GM23338 (cell line): ENCODE results near the gene FBLN2. TPM values are rescaled to one million over a fixed set of nuclear protein-coding genes. Genes with fewer than 3 reads are reported as not detected.

Experiments
- ATAC-seq: fragments of 200-7000 bp; cut with Tn5 transposase; 3 replicates; pipeline ENCODE4 v1.9.1; 2020
- DNase-seq: peaks from one replicate; pipeline ENCODE4 v3.0.0-alpha.2; 2015; ENCODE audit warnings: low spot score
- H2AFZ ChIP-seq: fragments of 200-600 bp; sonication (generic); 2 replicates; pipeline ENCODE4 v1.8.0; 2016; ENCODE audit warnings: antibody characterized with exemption, mild to moderate bottlenecking, moderate library complexity
- H3F3A ChIP-seq: fragments of 200-600 bp; sonication (generic); replicated peaks from 2 replicates; pipeline ENCODE4 v1.8.0; 2017; ENCODE audit warnings: antibody characterized with exemption, mixed run types, low read depth
- H3K27ac ChIP-seq: fragments of 200-600 bp; sonication (generic); 2 replicates; pipeline ENCODE4 v1.6.1; 2016; ENCODE audit warnings: low read depth
- H3K27me3 ChIP-seq: fragments of 200-600 bp; sonication (generic); 2 replicates; pipeline ENCODE4 v1.8.0; 2016; ENCODE audit warnings: mild to moderate bottlenecking, mixed run types, moderate library complexity; ENCODE audit not compliant: insufficient read depth
- H3K36me3 ChIP-seq: fragments of 200-600 bp; sonication (generic); 2 replicates; pipeline ENCODE4 v1.8.0; 2016; ENCODE audit warnings: mild to moderate bottlenecking; ENCODE audit not compliant: insufficient read depth
- H3K4me1 ChIP-seq: fragments of 200-600 bp; sonication (generic); 2 replicates; pipeline ENCODE4 v1.8.0; 2016; ENCODE audit warnings: mild to moderate bottlenecking, moderate library complexity; ENCODE audit not compliant: insufficient read depth
- H3K4me2 ChIP-seq: fragments of 200-600 bp; sonication (generic); 2 replicates; pipeline ENCODE4 v1.7.1; 2017; ENCODE audit warnings: mixed run types
- H3K4me3 ChIP-seq: fragments of 200-600 bp; sonication (generic); 2 replicates; pipeline ENCODE4 v1.6.1; 2016; ENCODE audit warnings: mixed run types
- H3K79me2 ChIP-seq: fragments of 200-600 bp; sonication (generic); replicated peaks from 2 replicates; pipeline ENCODE4 v1.8.0; 2017; ENCODE audit warnings: mild to moderate bottlenecking; ENCODE audit not compliant: insufficient read depth
- H3K9me2 ChIP-seq: fragments of 200-600 bp; sonication (generic); 2 replicates; pipeline ENCODE4 v1.8.0; 2017; ENCODE audit not compliant: insufficient read depth
- H4K20me1 ChIP-seq: fragments of 200-600 bp; sonication (generic); replicated peaks from 2 replicates; pipeline ENCODE4 v1.8.0; 2017; ENCODE audit warnings: mild to moderate bottlenecking; ENCODE audit not compliant: insufficient read depth
- H3K27ac Mint-ChIP-seq: 2 replicates; pipeline ENCODE4 v1.8.0; 2020; ENCODE audit warnings: inconsistent platforms, mild to moderate bottlenecking, moderate library complexity, mixed read lengths
- H3K27me3 Mint-ChIP-seq: 3 replicates; pipeline ENCODE4 v1.8.0; 2022; ENCODE audit warnings: low read depth, mild to moderate bottlenecking, moderate library complexity, mixed read lengths, inconsistent platforms; ENCODE audit not compliant: insufficient read depth, poor library complexity
- H3K36me3 Mint-ChIP-seq: 3 replicates; pipeline ENCODE4 v1.8.0; 2021; ENCODE audit warnings: low read depth, mild to moderate bottlenecking, inconsistent platforms, moderate library complexity, mixed read lengths
- H3K4me1 Mint-ChIP-seq: 3 replicates; pipeline ENCODE4 v1.8.0; 2020; ENCODE audit warnings: mild to moderate bottlenecking, inconsistent platforms, mixed read lengths
- H3K4me3 Mint-ChIP-seq: 3 replicates; pipeline ENCODE4 v1.8.0; 2021; ENCODE audit warnings: moderate library complexity, mild to moderate bottlenecking, inconsistent platforms, mixed read lengths
- H3K9me3 Mint-ChIP-seq: 3 replicates; pipeline ENCODE4 v1.8.0; 2020; ENCODE audit warnings: moderate library complexity, mild to moderate bottlenecking, inconsistent platforms, mixed read lengths
- CREB1 ChIP-seq: fragments of 250-450 bp; sonication (Bioruptor Pico); IDR thresholded peaks from 2 replicates; pipeline ENCODE4 v1.5.0; 2020; ENCODE audit warnings: low read depth, mild to moderate bottlenecking, moderate library complexity
- CTCF ChIP-seq, 2 experiments: fragments of 200-600 bp in 1 of 2; sonication (generic) in 1 of 2; conservative IDR thresholded peaks; 2 replicates each; pipeline versions ENCODE4 v1.5.1 to v1.6.1; 2016 to 2017; ENCODE audit warnings: antibody characterized with exemption in 2 of 2, low read depth in 2 of 2, mild to moderate bottlenecking in 2 of 2, moderate library complexity in 1 of 2
- ETS1 ChIP-seq: IDR thresholded peaks from 2 replicates; pipeline ENCODE4 v1.6.1; 2016; ENCODE audit warnings: antibody characterized with exemption
- EZH2phosphoT487 ChIP-seq: fragments of 200-600 bp; sonication (generic); IDR thresholded peaks from one replicate; pipeline ENCODE4 v1.8.1; 2018; ENCODE audit warnings: antibody characterized with exemption; ENCODE audit not compliant: unreplicated experiment
- NANOG ChIP-seq: IDR thresholded peaks from 2 replicates; pipeline ENCODE4 v1.6.1; 2016; ENCODE audit warnings: antibody characterized with exemption, borderline replicate concordance
- POLR2AphosphoS5 ChIP-seq: IDR thresholded peaks from 2 replicates; pipeline ENCODE4 v1.6.1; 2016; ENCODE audit warnings: antibody characterized with exemption, low read depth
- REST ChIP-seq: IDR thresholded peaks from one replicate; pipeline ENCODE4 v1.6.1; 2018; ENCODE audit warnings: antibody characterized with exemption; ENCODE audit not compliant: unreplicated experiment
- STAT1 ChIP-seq: IDR thresholded peaks from one replicate; pipeline ENCODE4 v1.6.1; 2016; ENCODE audit warnings: antibody characterized with exemption; ENCODE audit not compliant: unreplicated experiment
- ZNF114 ChIP-seq: fragments of 250-450 bp; sonication (Bioruptor Pico); IDR thresholded peaks from 2 replicates; pipeline ENCODE4 v1.5.0; 2020; ENCODE audit warnings: mild to moderate bottlenecking, moderate library complexity
- ZNF331 ChIP-seq: fragments of 250-450 bp; sonication (Bioruptor Pico); IDR thresholded peaks from 2 replicates; pipeline ENCODE4 v1.5.0; 2020; ENCODE audit warnings: low read depth, mild to moderate bottlenecking, moderate library complexity
- ZNF462 ChIP-seq: fragments of 250-450 bp; sonication (Bioruptor Pico); IDR thresholded peaks from 2 replicates; pipeline ENCODE4 v1.5.0; 2020; ENCODE audit warnings: mild to moderate bottlenecking, moderate library complexity
- polyA plus RNA-seq: library from polyadenylated mRNA; unstranded; fragments of >200 nt; fragmentation: Nextera tagmentation; extraction: Ambion mirVana; gene quantifications from 2 replicates; pipeline ENCODE4 v1.2.1, GENCODE V29; 2016
- total RNA-seq: library from RNA; depleted of rRNA; stranded (reverse); fragments of >200 nt; shearing (Covaris generic); gene quantifications from 2 replicates; pipeline ENCODE4 v1.2.3, GENCODE V29; 2014

The FBLN2 gene
- total and polyA plus RNA-seq, 2 experiments from 2014 or later: 18.8 to 26.8 TPM

- H3K27me3 ChIP-seq: no peaks in the 10 kb centered on the region
- Mint-ChIP-seq H3K36me3 (no peaks in the 10 kb centered on the region), H3K4me3 (no peak overlapping the region), H3K4me1 (peaks cover 27% of the 10 kb centered on the region), H3K27me3 (peaks cover 6% of the 10 kb centered on the region), H3K27ac (no peak overlapping the region), H3K9me3 (no peaks in the 10 kb centered on the region)
- H2AFZ ChIP-seq: no peak overlapping the region
- H3K4me2 ChIP-seq: no peak overlapping the region
- H3K79me2 ChIP-seq: no peaks in the 10 kb centered on the region
- no peak overlapping the region for H3K27ac ChIP-seq
- no peak for DNase-seq
- H3F3A ChIP-seq: no peaks in the 10 kb centered on the region; the same call in 1 of the 2 replicates
- TF ChIP-seq POLR2AphosphoS5 (no peak), REST (no peak), ETS1 (no peak), CTCF (conservative IDR thresholded peaks at IDR 0.05; ENCODE audit: low read depth in 2 of 2) (no peak), ZNF462 (CRISPR knock-in tag) (no peak), ZNF114 (CRISPR knock-in tag) (no peak), EZH2phosphoT487 (no peak), STAT1 (no peak), NANOG (no peak), CREB1 (CRISPR knock-in tag) (no peak), ZNF331 (no peak)
- H3K4me1 ChIP-seq: peaks cover 18% of the 10 kb centered on the region
- ATAC-seq: no peak
- H4K20me1 ChIP-seq: peaks cover 2% of the 10 kb centered on the region; the same call in 1 of the 2 replicates
- H3K9me2 ChIP-seq: no peaks in the 10 kb centered on the region
- H3K36me3 ChIP-seq: no peaks in the 10 kb centered on the region
- no peak overlapping the region for H3K4me3 ChIP-seq
Observed at GRCh38 chr3:13588993-13589392, 40.1 kb downstream of the FBLN2 start.
